H9 (cell line): ENCODE data around the gene PSMB7. TPM values are rescaled to one million over a fixed set of nuclear protein-coding genes. Genes with fewer than 3 reads are reported as not detected.

Experiments
- DNase-seq: peaks from one replicate; pipeline ENCODE4 v3.0.0-alpha.2; 2017
- H2AFZ ChIP-seq: one replicate; pipeline ENCODE4 v1.6.1; 2013; ENCODE audit warnings: mild to moderate bottlenecking, low read length, control low read depth, moderate library complexity
- H2AK5ac ChIP-seq: 2 replicates; pipeline ENCODE4 v1.6.1; 2013; ENCODE audit warnings: low read length, control low read depth, mixed read lengths; ENCODE audit not compliant: insufficient read length
- H2BK120ac ChIP-seq: one replicate; pipeline ENCODE4 v1.6.1; 2013; ENCODE audit warnings: low read depth, mild to moderate bottlenecking, low read length, control low read depth, inconsistent platforms; ENCODE audit not compliant: poor library complexity, severe bottlenecking
- H2BK12ac ChIP-seq: 2 replicates; pipeline ENCODE4 v1.6.1; 2013; ENCODE audit warnings: low read length, control low read depth, mixed read lengths, low read depth; ENCODE audit not compliant: insufficient read length
- H2BK15ac ChIP-seq: 2 replicates; pipeline ENCODE4 v1.6.1; 2013; ENCODE audit warnings: low read depth, low read length, control low read depth
- H2BK20ac ChIP-seq: one replicate; pipeline ENCODE4 v1.6.1; 2013; ENCODE audit warnings: low read depth, mild to moderate bottlenecking, low read length, control low read depth, inconsistent platforms; ENCODE audit not compliant: poor library complexity, severe bottlenecking
- H2BK5ac ChIP-seq: 2 replicates; pipeline ENCODE4 v1.6.1; 2013; ENCODE audit warnings: low read length, control low read depth, mixed read lengths; ENCODE audit not compliant: insufficient read length
- H3K14ac ChIP-seq: 2 replicates; pipeline ENCODE4 v1.6.1; 2013; ENCODE audit warnings: low read length, control low read depth; ENCODE audit not compliant: insufficient read depth
- H3K18ac ChIP-seq: 2 replicates; pipeline ENCODE4 v1.6.1; 2013; ENCODE audit warnings: low read depth, mild to moderate bottlenecking, mixed read lengths, low read length, control low read depth; ENCODE audit not compliant: insufficient read length
- H3K23ac ChIP-seq: 2 replicates; pipeline ENCODE4 v1.6.1; 2013; ENCODE audit warnings: low read length, control low read depth, mixed read lengths, low read depth; ENCODE audit not compliant: insufficient read length
- H3K23me2 ChIP-seq: 2 replicates; pipeline ENCODE4 v1.6.1; 2013; ENCODE audit warnings: low read depth, mild to moderate bottlenecking, mixed read lengths, low read length, control low read depth; ENCODE audit not compliant: insufficient read length, poor library complexity, severe bottlenecking
- H3K27ac ChIP-seq: 2 replicates; pipeline ENCODE4 v1.5.1; 2013; ENCODE audit warnings: low read length, control low read depth, mixed read lengths, low read depth; ENCODE audit not compliant: insufficient read length
- H3K27me3 ChIP-seq: 2 replicates; pipeline ENCODE4 v1.6.1; 2013; ENCODE audit warnings: low read length, control low read depth, inconsistent platforms; ENCODE audit not compliant: insufficient read depth
- H3K4ac ChIP-seq: 2 replicates; pipeline ENCODE4 v1.6.1; 2013; ENCODE audit warnings: low read depth, mild to moderate bottlenecking, control low read depth, inconsistent platforms, low read length, moderate library complexity
- H3K4me1 ChIP-seq: 2 replicates; pipeline ENCODE4 v1.6.1; 2013; ENCODE audit warnings: low read length, control low read depth, inconsistent platforms; ENCODE audit not compliant: insufficient read depth
- H3K4me2 ChIP-seq: 2 replicates; pipeline ENCODE4 v1.6.1; 2013; ENCODE audit warnings: low read length, control low read depth, mixed read lengths; ENCODE audit not compliant: insufficient read length, insufficient read depth
- H3K56ac ChIP-seq: 2 replicates; pipeline ENCODE4 v1.6.1; 2013; ENCODE audit warnings: low read depth, mild to moderate bottlenecking, mixed read lengths, low read length, control low read depth; ENCODE audit not compliant: insufficient read length
- H3K79me1 ChIP-seq: 2 replicates; pipeline ENCODE4 v1.6.1; 2013; ENCODE audit warnings: low read depth, mild to moderate bottlenecking, moderate library complexity, low read length, control low read depth, inconsistent platforms; ENCODE audit not compliant: insufficient read depth, poor library complexity, severe bottlenecking
- H3K79me2 ChIP-seq: 2 replicates; pipeline ENCODE4 v1.6.1; 2013; ENCODE audit warnings: low read length, control low read depth, inconsistent platforms; ENCODE audit not compliant: insufficient read depth
- H3K9ac ChIP-seq: 2 replicates; pipeline ENCODE4 v1.6.1; 2013; ENCODE audit warnings: low read length, control low read depth, mixed read lengths; ENCODE audit not compliant: insufficient read length; ENCODE audit errors: extremely low read depth
- H3K9me3 ChIP-seq: one replicate; pipeline ENCODE4 v1.6.1; 2013; ENCODE audit warnings: low read depth, low read length, inconsistent platforms; ENCODE audit not compliant: control insufficient read depth
- H3T11ph ChIP-seq: one replicate; pipeline ENCODE4 v1.6.1; 2013; ENCODE audit warnings: mild to moderate bottlenecking, low read length, control low read depth, inconsistent platforms
- H4K20me1 ChIP-seq: one replicate; pipeline ENCODE4 v1.6.1; 2013; ENCODE audit not compliant: control insufficient read depth, insufficient read length, insufficient read depth
- H4K5ac ChIP-seq: 2 replicates; pipeline ENCODE4 v1.6.1; 2013; ENCODE audit warnings: low read depth, mild to moderate bottlenecking, mixed read lengths, low read length, control low read depth; ENCODE audit not compliant: insufficient read length
- H4K8ac ChIP-seq: replicated peaks from 2 replicates; pipeline ENCODE4 v1.6.1; 2013; ENCODE audit warnings: low read length, control low read depth, mixed read lengths, low read depth; ENCODE audit not compliant: insufficient read length
- H4K91ac ChIP-seq: 2 replicates; pipeline ENCODE4 v1.6.1; 2013; ENCODE audit warnings: low read depth, mild to moderate bottlenecking, moderate library complexity, mixed read lengths, low read length, control low read depth; ENCODE audit not compliant: insufficient read length
- H3K27ac Mint-ChIP-seq, 3 experiments: 2 replicates in 2 of 3; 3 replicates in 1 of 3; pipeline ENCODE4 v1.8.0; 2020 to 2021; ENCODE audit warnings: mixed read lengths in 3 of 3, mild to moderate bottlenecking in 1 of 3, moderate library complexity in 1 of 3
- H3K27me3 Mint-ChIP-seq: 2 replicates; pipeline ENCODE4 v1.8.0; 2021; ENCODE audit warnings: low read depth, mild to moderate bottlenecking, moderate library complexity, mixed read lengths
- H3K36me3 Mint-ChIP-seq, 3 experiments: 2 replicates in 2 of 3; 3 replicates in 1 of 3; pipeline ENCODE4 v1.8.0; 2020 to 2021; ENCODE audit warnings: low read depth in 3 of 3, mixed read lengths in 3 of 3; ENCODE audit not compliant: insufficient read depth in 1 of 3
- H3K4me1 Mint-ChIP-seq, 2 experiments: 2 replicates each; pipeline ENCODE4 v1.8.0; 2020; ENCODE audit warnings: mixed read lengths in 2 of 2
- H3K4me3 Mint-ChIP-seq, 2 experiments: 2 replicates in 1 of 2; 3 replicates in 1 of 2; pipeline ENCODE4 v1.8.0; 2020 to 2021; ENCODE audit warnings: mild to moderate bottlenecking in 2 of 2, mixed read lengths in 2 of 2, moderate library complexity in 1 of 2
- H3K9me3 Mint-ChIP-seq, 2 experiments: 2 replicates in 1 of 2; 3 replicates in 1 of 2; pipeline ENCODE4 v1.8.0; 2020; ENCODE audit warnings: mild to moderate bottlenecking in 2 of 2, mixed read lengths in 2 of 2, moderate library complexity in 1 of 2
- WGBS: extraction: QIAGEN DNeasy Blood & Tissue Kit; methylation state at CpG from one replicate; pipeline ENCODE4 v1.1.7; 2013; ENCODE audit warnings: missing lambda C conversion rate, low lambda C conversion rate, mixed read lengths; ENCODE audit not compliant: insufficient read length; ENCODE audit errors: extremely low coverage; 5-methylcytosine and 5-hydroxymethylcytosine counted together
- total RNA-seq: library from RNA; stranded (reverse); gene quantifications from 2 replicates; pipeline ENCODE4 v1.2.1, GENCODE V29; 2021
- TF ChIP-seq, protein P1 (sequence below): fragments of 200-600 bp; sonication (generic); conservative IDR thresholded peaks from 3 replicates; pipeline ENCODE4 v1.8.0; 2021; ENCODE audit warnings: antibody characterized with exemption, mild to moderate bottlenecking

Gene PSMB7
- total RNA-seq, 1 experiment from 2014 or later, result 209 TPM

DNA sequence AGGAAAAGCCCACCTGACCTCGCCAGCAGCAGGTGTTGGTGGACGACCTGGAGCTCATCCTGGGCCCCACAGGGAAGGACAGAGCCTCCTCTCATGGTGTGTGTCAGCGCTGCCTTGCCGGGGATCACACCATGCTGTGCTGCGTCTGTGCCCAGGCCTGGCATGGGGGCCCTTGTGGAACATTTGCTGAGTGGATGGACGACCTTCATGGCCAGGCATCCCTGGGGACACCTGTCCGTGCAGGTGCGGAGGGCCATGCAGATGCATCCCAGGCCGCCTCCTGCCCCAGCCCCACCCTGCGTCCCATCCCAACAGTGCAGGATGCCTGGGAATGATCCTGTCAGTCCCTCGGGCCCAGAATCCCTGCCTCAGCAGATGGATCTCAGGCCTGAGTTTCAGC, 83.7 kb downstream of the PSMB7 start:
- no peaks in the 10 kb centered on the region for H3K4me1 ChIP-seq
- Mint-ChIP-seq H3K9me3 (no peaks in the 10 kb centered on the region), H3K27me3 (no peaks in the 10 kb centered on the region), H3K36me3 (peaks cover 0 to 4% (median 0%) of the 10 kb centered on the region in 3 experiments; a peak in 2 of 7 replicates), H3K4me3 (peak overlapping the region in 1 of 2 experiments; percentile 54; a peak in 2 of 5 replicates), H3K27ac (peak overlapping the region in 1 of 3 experiments; percentile 22; a peak in 1 of 7 replicates), H3K4me1 (peaks cover 8 to 12% of the 10 kb centered on the region in 2 experiments; a peak in 3 of 4 replicates)
- H3K18ac ChIP-seq, result no peak overlapping the region
- no peak overlapping the region for H2BK120ac ChIP-seq
- no peaks in the 10 kb centered on the region for H4K20me1 ChIP-seq
- no peak overlapping the region for H3K4ac ChIP-seq
- no peak overlapping the region; the same call in 1 of the 2 replicates for H3K14ac ChIP-seq
- H2AFZ ChIP-seq, result no peak overlapping the region
- no peak overlapping the region for H4K91ac ChIP-seq
- TF ChIP-seq, protein P1, sequence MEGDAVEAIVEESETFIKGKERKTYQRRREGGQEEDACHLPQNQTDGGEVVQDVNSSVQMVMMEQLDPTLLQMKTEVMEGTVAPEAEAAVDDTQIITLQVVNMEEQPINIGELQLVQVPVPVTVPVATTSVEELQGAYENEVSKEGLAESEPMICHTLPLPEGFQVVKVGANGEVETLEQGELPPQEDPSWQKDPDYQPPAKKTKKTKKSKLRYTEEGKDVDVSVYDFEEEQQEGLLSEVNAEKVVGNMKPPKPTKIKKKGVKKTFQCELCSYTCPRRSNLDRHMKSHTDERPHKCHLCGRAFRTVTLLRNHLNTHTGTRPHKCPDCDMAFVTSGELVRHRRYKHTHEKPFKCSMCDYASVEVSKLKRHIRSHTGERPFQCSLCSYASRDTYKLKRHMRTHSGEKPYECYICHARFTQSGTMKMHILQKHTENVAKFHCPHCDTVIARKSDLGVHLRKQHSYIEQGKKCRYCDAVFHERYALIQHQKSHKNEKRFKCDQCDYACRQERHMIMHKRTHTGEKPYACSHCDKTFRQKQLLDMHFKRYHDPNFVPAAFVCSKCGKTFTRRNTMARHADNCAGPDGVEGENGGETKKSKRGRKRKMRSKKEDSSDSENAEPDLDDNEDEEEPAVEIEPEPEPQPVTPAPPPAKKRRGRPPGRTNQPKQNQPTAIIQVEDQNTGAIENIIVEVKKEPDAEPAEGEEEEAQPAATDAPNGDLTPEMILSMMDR, result no peak
- no peak overlapping the region for H3K27ac ChIP-seq
- no peaks in the 10 kb centered on the region for H3K23me2 ChIP-seq
- H2BK15ac ChIP-seq, result no peak overlapping the region
- H4K8ac ChIP-seq, result no peak overlapping the region
- H2BK12ac ChIP-seq, result no peak overlapping the region
- no peak overlapping the region for H3K9ac ChIP-seq
- no peaks in the 10 kb centered on the region for H3K27me3 ChIP-seq
- H4K5ac ChIP-seq, result no peak overlapping the region
- H3K9me3 ChIP-seq, result no peaks in the 10 kb centered on the region
- no peak overlapping the region for H2BK20ac ChIP-seq
- no CpG with 5 or more reads among the region's 11 CpGs for WGBS
- no peaks in the 10 kb centered on the region for H3K79me2 ChIP-seq
- no peak for DNase-seq
- no peak overlapping the region for H3T11ph ChIP-seq
- H2AK5ac ChIP-seq, result no peak overlapping the region
- H3K79me1 ChIP-seq, result no peaks in the 10 kb centered on the region
- no peak overlapping the region for H3K56ac ChIP-seq
- H3K4me2 ChIP-seq, result no peak overlapping the region
- H2BK5ac ChIP-seq, result no peak overlapping the region
- H3K23ac ChIP-seq, result no peak overlapping the region
